Umbilical cord (tissue), 2 donors: ENCODE data around the gene VAMP3. TPM values are rescaled to one million over a fixed set of nuclear protein-coding genes. Genes with fewer than 3 reads are reported as not detected.
A peak's percentile ranks its signal among the peaks of the same experiment; 100 is the strongest.

Experiments used
- DNase-seq: peaks from one replicate; pipeline ENCODE4 v3.0.0-alpha.2; 2015; ENCODE audit warnings: low spot score
- total RNA-seq: library from RNA; depleted of rRNA; stranded (reverse); fragments of >200 nt; gene quantifications from one replicate; pipeline ENCODE4 v1.2.3, GENCODE V29; 2014; ENCODE audit warnings: low replicate concordance; ENCODE audit not compliant: insufficient read depth

VAMP3 gene
- total RNA-seq, 1 donor from 2014 or later: 53.7 TPM

DNA sequence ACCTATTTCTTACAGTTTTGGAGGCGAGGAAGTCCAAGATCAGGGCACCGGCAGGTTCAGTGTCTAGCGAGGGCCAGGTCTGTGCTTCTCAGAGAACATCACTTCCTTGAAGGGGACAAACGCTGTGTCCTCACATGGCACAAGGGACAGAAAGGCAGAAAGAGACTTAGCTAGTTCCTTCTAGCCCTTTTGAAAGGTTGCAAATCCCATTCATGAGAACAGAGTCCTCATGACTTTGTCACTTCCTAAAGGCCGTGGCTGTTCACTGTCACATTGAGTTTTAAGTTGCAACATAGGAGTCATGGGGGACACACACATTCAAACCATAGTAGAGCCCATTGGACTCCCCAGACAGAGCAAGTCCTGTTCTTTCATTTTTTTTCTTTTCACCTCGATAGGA is 40.4 kb downstream of the VAMP3 start:
- DNase-seq: no peak

GRCh38 chr1:7813677-7814373 is 42.7 kb downstream of the VAMP3 start:
- DNase-seq: no peak

DNA sequence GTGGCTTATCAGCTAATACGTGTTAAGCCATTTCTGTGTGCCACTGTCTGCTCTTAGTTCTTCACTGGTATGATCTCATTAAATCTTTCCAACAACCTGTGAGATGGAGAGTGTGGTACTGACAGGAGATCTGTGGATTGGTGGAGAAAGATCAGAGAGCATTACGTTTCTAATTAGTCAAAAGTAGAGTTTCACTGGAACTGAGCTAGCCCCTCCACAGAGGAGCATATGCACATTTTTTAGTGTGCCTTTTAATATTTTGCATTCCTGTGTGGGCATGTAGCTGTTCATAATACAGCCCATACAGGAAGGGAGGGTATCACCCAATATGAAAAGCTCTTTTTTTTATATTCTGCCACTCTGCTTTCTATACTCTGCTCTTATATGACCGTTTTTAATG is 50.2 kb downstream of the VAMP3 start:
- no peak for DNase-seq

- no peak for DNase-seq
These were observed 53.6 kb downstream of the VAMP3 start for GRCh38 chr1:7824701-7825100.

DNA sequence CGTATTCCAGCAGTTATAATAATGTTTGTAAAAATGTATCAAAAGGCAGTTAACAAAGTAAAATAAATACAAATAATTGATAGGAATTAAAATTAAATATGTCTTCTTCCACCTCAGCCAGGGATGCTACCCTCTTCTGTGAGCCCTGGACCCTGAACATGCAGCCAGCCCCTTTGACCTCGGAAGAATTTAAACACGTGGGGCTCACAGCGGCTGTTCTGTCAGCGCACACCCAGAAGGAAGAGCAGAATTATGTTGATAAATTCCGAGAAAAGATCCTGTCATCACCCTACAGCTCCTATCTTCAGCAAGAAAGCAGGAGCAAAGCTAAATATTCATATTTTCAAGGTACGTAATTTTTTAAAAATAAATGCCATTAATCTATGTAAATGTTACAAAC is 55.3 kb downstream of the VAMP3 start:
- DNase-seq: no peak

DNA sequence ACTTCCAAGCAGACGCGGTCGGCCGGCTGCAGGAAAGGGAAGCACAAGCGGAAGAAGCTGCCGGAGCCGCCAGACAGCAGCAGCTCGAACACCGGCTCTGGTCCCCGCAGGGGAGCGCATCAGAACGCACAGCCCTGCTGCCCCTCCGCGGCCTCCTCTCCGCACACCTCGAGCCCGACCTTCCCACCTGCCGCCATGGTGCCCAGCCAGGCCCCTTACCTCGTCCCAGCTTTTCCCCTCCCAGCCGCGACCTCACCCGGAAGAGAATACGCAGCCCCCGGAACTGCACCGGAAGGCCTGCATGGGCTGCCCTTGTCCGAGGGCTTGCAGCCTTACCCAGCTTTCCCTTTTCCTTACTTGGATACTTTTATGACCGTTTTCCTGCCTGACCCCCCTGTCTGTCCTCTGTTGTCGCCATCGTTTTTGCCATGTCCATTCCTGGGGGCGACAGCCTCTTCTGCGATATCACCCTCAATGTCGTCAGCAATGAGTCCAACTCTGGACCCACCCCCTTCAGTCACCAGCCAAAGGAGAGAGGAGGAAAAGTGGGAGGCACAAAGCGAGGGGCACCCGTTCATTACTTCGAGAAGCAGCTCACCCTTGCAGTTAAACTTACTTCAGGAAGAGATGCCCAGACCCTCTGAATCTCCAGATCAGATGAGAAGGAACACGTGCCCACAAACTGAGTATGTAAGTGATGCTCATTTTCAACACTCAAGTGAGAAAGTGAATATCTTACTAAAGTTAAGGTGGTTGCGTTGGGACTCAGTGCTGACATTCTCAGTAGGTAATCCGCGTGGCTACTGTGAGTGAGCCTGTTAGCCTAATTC is 56.2 kb downstream of the VAMP3 start:
- DNase-seq: peak; percentile 35

Other genes with a start within 250 kb of the VAMP3 start
- 4.3 TPM for gene PER3, start 13.0 kb downstream of the VAMP3 start, total RNA-seq
- gene UTS2, start 81.8 kb downstream of the VAMP3 start, total RNA-seq: 5.3 TPM
- 1.2 TPM for gene TNFRSF9, start 169.5 kb downstream of the VAMP3 start, total RNA-seq
- gene PARK7, start 190.4 kb downstream of the VAMP3 start, total RNA-seq: 160 TPM